GM21381 (cell line): ENCODE data around the gene DDX5.
"Not testable (repeated sequence)": the region's sequence is repeated elsewhere in the genome, so short reads cannot be mapped to it uniquely, and the experiment has no call there.

Experiments
- ATAC-seq: cut with Tn5 transposase; IDR thresholded peaks from one replicate; pipeline ENCODE4 v1.9.1; 2021; ENCODE audit warnings: mild to moderate bottlenecking, moderate library complexity; ENCODE audit not compliant: unreplicated experiment

Gene DDX5

GRCh38 chr17:64508683-64509082 lies 2.6 kb upstream of the DDX5 start:
- no peak for ATAC-seq

GRCh38 chr17:64507413-64507782 lies 1.3 kb upstream of the DDX5 start:
- ATAC-seq: peak; percentile 10

- peak; percentile 68 for ATAC-seq
Measured at GRCh38 chr17:64506576-64507412, 705 bp upstream of the DDX5 start, which contains the start of gene CEP95. Gene CEP95, plus strand, starts transcription at chr17:64506977. Its CDS starts 121 bp downstream, at chr17:64507098.

GRCh38 chr17:64505340-64506200 lies 519 bp downstream of the DDX5 start:
- no peak for ATAC-seq

GRCh38 chr17:64504769-64505339 lies 1.2 kb downstream of the DDX5 start:
- no peak for ATAC-seq

GRCh38 chr17:64503821-64504768 lies 2.0 kb downstream of the DDX5 start:
- no peak for ATAC-seq

GRCh38 chr17:64503341-64503740 lies 2.7 kb downstream of the DDX5 start:
- ATAC-seq: no peak

GRCh38 chr17:64502809-64503208 lies 3.3 kb downstream of the DDX5 start:
- ATAC-seq: no peak

- ATAC-seq: no peak
Measured at GRCh38 chr17:64502021-64502420, 4.1 kb downstream of the DDX5 start.

GRCh38 chr17:64500862-64501765 lies 5.0 kb downstream of the DDX5 start:
- no peak for ATAC-seq

GRCh38 chr17:64500487-64500859 lies 5.6 kb downstream of the DDX5 start:
- no peak for ATAC-seq

- no peak for ATAC-seq
Measured at GRCh38 chr17:64499805-64500486, 6.1 kb downstream of the DDX5 start.

- ATAC-seq: no peak
Measured at GRCh38 chr17:64498308-64499203, 7.5 kb downstream of the DDX5 start.

- ATAC-seq: no peak
Measured at GRCh38 chr17:64497565-64498035, 8.5 kb downstream of the DDX5 start.

- ATAC-seq: peak; percentile 87
Measured at GRCh38 chr17:64496786-64497564, 9.1 kb downstream of the DDX5 start, which contains the start of gene POLG2. Gene POLG2, minus strand, starts transcription at chr17:64497054. Its CDS starts 86 bp downstream, at chr17:64496968.

GRCh38 chr17:64496348-64496785 lies 9.7 kb downstream of the DDX5 start:
- ATAC-seq: peak; percentile 3

- ATAC-seq: not testable (repeated sequence)
Measured at GRCh38 chr17:64495300-64495699, 10.8 kb downstream of the DDX5 start.
